Adrenal gland (tissue), 12 donors: ENCODE data around the gene IPCEF1. TPM values are rescaled to one million over a fixed set of nuclear protein-coding genes. Genes with fewer than 3 reads are reported as not detected.

Experiments
- DNase-seq, 7 donors: peaks; one replicate each; pipeline ENCODE4 v3.0.0-alpha.2; 2019 to 2020
- H3K27ac ChIP-seq, 5 donors: fragments of 200-600 bp; sonication (generic) in 4 of 5; 1 replicate in 3 of 5; 2 replicates in 2 of 5; pipeline versions ENCODE4 v1.5.1 to v1.8.0; 2016 to 2020; ENCODE audit warnings: mild to moderate bottlenecking in 1 of 5
- H3K27me3 ChIP-seq: fragments of 200-600 bp; 2 replicates; pipeline ENCODE4 v1.8.0; 2021
- H3K36me3 ChIP-seq, 2 donors: fragments of 200-600 bp; replicated peaks in 1 of 2; 1 replicate in 1 of 2; 2 replicates in 1 of 2; pipeline versions ENCODE4 v1.5.1 to v1.8.0; 2018 to 2022
- H3K4me1 ChIP-seq, 2 donors: fragments of 200-600 bp; replicated peaks in 1 of 2; 1 replicate in 1 of 2; 2 replicates in 1 of 2; pipeline versions ENCODE4 v1.5.1 to v1.8.0; 2018 to 2021
- H3K4me3 ChIP-seq, 4 donors: fragments of 200-600 bp; sonication (generic) in 3 of 4; one replicate each; pipeline ENCODE4 v1.5.1; 2016 to 2018
- H3K9me3 ChIP-seq, 3 donors: fragments of 200-600 bp; sonication (generic) in 1 of 3; replicated peaks in 1 of 3; 1 replicate in 2 of 3; 2 replicates in 1 of 3; pipeline versions ENCODE4 v1.5.1 to v1.8.0; 2016 to 2021
- POLR2A ChIP-seq, 2 donors: fragments of 450-650 bp; IDR thresholded peaks; one replicate each; pipeline ENCODE4 v1.6.1; 2017; ENCODE audit warnings: antibody characterized with exemption in 2 of 2, mild to moderate bottlenecking in 2 of 2, moderate library complexity in 1 of 2
- WGBS, 4 donors: extraction: QIAGEN DNeasy Blood & Tissue Kit in 2 of 4; methylation state at CpG; one replicate each; pipeline versions ENCODE4 v1.1.5 to v1.1.7; 2013 to 2017; 5-methylcytosine and 5-hydroxymethylcytosine counted together
- intact Hi-C, 2 donors: fragments of 100-400 bp; cut with DNase I; formaldehyde crosslinking; loops; one replicate each; pipeline versions ENCODE4 v1.14.1 to v1.15.0; 2022 to 2023
- polyA plus RNA-seq, 3 donors: library from polyadenylated mRNA; stranded (reverse); fragments of 200-250 nt in 2 of 3; fragments of 350-450 nt in 1 of 3; fragmentation: Illumina TruSeq in 1 of 3; extraction: RNeasy Lipid Tissue Mini Kit (QIAGEN cat#74804) in 1 of 3; gene quantifications; one replicate each; pipeline ENCODE4 v1.2.3, GENCODE V29; 2013 to 2014
- total RNA-seq, 9 donors: library from RNA; depleted of rRNA in 4 of 9; stranded (reverse); fragments of >200 nt in 4 of 9; fragments of 120-200 nt in 1 of 9; fragmentation: NEBNext Ultra II Directional in 1 of 9; extraction: Animal tissue kit (Norgen Biotek cat#: 25700) in 1 of 9; gene quantifications; one replicate each; pipeline versions ENCODE4 v1.1.0 to v1.2.4, GENCODE V29; 2013 to 2023
- TF ChIP-seq, protein P1 (sequence below), 6 experiments: fragments of 450-650 bp in 4 of 6; fragments of 200-600 bp in 2 of 6; sonication (generic) in 1 of 6; IDR thresholded peaks; 1 replicate in 5 of 6; 2 replicates in 1 of 6; pipeline versions ENCODE4 v1.5.1 to v1.8.0; 2016 to 2021; ENCODE audit warnings: antibody characterized with exemption in 6 of 6, mild to moderate bottlenecking in 2 of 6, moderate library complexity in 1 of 6
- donor health status: healthy with polysubstance abuse.
- donor health status: Bipolar disorder and iron deficiency.
- donor health status: DM: yes; HTN: yes; CAD: no.
- donor health status: DM: no; HTN: no; CAD: no.
- donor health status: DM: no; HTN: no; CAD: no.
- donor health status: DM: yes; HTN: yes; CAD: no.

Gene IPCEF1
- total and polyA plus RNA-seq, 12 donors, result 0.07 to 1.2 (median 0.72) TPM; not detected in 1

DNA sequence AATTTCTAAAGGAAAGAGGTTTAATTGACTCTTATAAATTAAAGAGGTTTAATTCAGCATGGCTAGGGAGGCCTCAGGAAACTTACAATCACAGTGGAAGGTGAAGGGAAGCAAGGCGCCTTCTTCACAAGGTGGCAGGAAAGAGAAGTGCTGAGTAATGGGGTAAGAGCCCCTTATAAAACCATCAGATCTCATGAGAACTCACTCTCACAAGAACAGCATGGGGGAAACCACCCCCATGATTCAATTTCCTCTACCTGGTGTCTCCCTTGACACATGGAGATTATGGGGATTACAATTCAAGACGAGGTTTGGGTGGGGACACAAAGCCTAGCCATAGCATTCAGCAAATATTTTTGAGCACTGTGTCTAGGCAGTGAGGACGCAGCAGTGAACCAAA is 3.9 kb upstream of the IPCEF1 start:
- TF ChIP-seq POLR2A (IDR thresholded peaks at IDR 0.05), result no peak
- TF ChIP-seq, protein P1, sequence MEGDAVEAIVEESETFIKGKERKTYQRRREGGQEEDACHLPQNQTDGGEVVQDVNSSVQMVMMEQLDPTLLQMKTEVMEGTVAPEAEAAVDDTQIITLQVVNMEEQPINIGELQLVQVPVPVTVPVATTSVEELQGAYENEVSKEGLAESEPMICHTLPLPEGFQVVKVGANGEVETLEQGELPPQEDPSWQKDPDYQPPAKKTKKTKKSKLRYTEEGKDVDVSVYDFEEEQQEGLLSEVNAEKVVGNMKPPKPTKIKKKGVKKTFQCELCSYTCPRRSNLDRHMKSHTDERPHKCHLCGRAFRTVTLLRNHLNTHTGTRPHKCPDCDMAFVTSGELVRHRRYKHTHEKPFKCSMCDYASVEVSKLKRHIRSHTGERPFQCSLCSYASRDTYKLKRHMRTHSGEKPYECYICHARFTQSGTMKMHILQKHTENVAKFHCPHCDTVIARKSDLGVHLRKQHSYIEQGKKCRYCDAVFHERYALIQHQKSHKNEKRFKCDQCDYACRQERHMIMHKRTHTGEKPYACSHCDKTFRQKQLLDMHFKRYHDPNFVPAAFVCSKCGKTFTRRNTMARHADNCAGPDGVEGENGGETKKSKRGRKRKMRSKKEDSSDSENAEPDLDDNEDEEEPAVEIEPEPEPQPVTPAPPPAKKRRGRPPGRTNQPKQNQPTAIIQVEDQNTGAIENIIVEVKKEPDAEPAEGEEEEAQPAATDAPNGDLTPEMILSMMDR (IDR thresholded peaks at IDR 0.05), result no peak
- WGBS, 4 donors, result 89 to 92% (median 91%) methylated on average over 3 of the region's 3 CpGs
- Histone ChIP-seq H3K27ac (no peak overlapping the region), H3K4me3 (no peak overlapping the region), H3K27me3 (peaks cover 7% of the 10 kb centered on the region), H3K4me1 (no peaks in the 10 kb centered on the region), H3K9me3 (no peaks in the 10 kb centered on the region), H3K36me3 (no peaks in the 10 kb centered on the region)
- intact Hi-C loops, result no loop called here
- DNase-seq, result no peak

DNA sequence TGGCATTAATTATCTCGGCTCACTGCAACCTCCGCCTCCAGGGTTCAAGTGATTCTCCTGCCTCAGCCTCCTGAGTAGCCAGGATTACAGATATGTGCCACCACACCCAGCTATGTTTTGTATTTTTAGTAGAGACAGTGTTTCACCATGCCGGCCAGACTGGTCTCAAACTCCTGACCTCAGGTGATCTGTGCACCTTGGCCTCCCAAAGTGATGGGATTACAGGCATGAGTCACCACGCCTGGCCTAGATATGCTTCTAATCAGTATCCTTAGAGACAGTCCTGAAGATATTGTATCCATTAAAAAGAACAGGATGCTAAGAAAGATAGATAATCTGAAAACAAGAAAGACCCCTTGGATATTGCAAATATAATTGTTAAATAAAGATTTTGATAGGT is 3.1 kb upstream of the IPCEF1 start:
- no peaks in the 10 kb centered on the region for H3K9me3 ChIP-seq
- TF ChIP-seq, protein P1 (IDR thresholded peaks at IDR 0.05), result no peak
- TF ChIP-seq POLR2A (IDR thresholded peaks at IDR 0.05), result no peak
- no peak for DNase-seq
- H3K27me3 ChIP-seq, result peaks cover 7% of the 10 kb centered on the region
- WGBS, 4 donors, result 60 to 75% (median 65%) methylated on average over 4 of the region's 4 CpGs
- intact Hi-C loops, result no loop called here
- H3K27ac ChIP-seq, result no peak overlapping the region
- H3K4me3 ChIP-seq, result no peak overlapping the region
- no peaks in the 10 kb centered on the region for H3K4me1 ChIP-seq
- H3K36me3 ChIP-seq, result no peaks in the 10 kb centered on the region

DNA sequence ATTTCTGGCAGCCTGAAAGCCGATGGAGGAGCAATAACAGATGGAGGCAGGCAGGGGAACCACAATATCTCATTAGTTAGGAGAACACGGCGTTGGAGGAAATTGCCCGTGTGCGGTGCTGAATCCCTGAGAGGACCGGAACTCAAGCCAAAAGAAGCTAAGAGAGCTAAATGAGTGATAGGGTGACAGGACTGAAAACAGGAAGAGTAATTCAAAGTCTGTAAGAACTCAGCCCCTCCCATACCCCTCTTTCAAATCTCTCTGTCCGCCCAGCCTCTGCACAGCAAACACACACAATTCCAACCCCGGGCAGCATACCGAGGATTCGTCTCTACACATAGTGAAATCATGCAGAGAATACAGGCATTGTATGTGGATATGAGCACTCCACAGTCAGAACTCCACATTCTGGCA is 2.6 kb upstream of the IPCEF1 start:
- H3K4me1 ChIP-seq, result no peaks in the 10 kb centered on the region
- 43 to 56% (median 51%) methylated on average over 10 of the region's 10 CpGs for WGBS, 4 donors
- TF ChIP-seq, protein P1 (IDR thresholded peaks at IDR 0.05), result no peak
- no peak for TF ChIP-seq POLR2A (IDR thresholded peaks at IDR 0.05)
- H3K27me3 ChIP-seq, result peaks cover 7% of the 10 kb centered on the region
- intact Hi-C loops, result no loop called here
- no peaks in the 10 kb centered on the region for H3K36me3 ChIP-seq
- no peak for DNase-seq
- H3K27ac ChIP-seq, result no peak overlapping the region
- peak overlapping the region in 1 of 4 donors; percentile 15 for H3K4me3 ChIP-seq
- H3K9me3 ChIP-seq, result no peaks in the 10 kb centered on the region

DNA sequence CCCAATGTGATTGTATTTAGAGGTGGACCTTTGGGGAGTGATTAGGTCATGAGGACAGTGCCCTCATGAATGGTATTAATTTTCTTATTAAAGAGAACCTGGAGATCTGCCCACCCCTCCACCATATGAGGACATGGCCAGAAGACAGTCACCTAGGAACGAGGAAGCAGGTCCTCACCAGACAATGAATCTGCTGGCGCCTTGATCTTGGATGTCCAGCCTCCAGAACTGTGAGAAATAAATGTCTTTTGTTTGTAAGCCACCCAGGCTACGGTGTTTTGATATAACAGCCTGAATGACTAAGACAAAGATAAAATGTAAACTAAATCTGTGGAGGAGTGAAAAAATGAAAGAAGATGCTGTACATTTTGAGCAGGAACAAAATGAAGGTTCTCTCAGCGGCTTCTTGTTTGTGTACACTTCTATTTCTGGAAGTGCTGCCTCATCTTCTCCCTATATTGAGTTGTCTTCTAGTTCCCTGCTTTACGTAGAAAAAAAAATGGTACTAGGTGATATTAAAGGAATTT is 1.5 kb upstream of the IPCEF1 start:
- Histone ChIP-seq H3K36me3 (no peaks in the 10 kb centered on the region), H3K4me3 (no peak overlapping the region), H3K9me3 (no peaks in the 10 kb centered on the region), H3K27me3 (peaks cover 7% of the 10 kb centered on the region), H3K4me1 (no peaks in the 10 kb centered on the region), H3K27ac (no peak overlapping the region)
- intact Hi-C loops, result no loop called here
- WGBS, 4 donors, result 84 to 89% (median 87%) methylated on average over 5 of the region's 5 CpGs
- TF ChIP-seq, protein P1 (IDR thresholded peaks at IDR 0.05), result no peak
- TF ChIP-seq POLR2A (IDR thresholded peaks at IDR 0.05), result no peak
- DNase-seq, result no peak
